ENCODE results near the gene TKTL1.

The TKTL1 gene

DNA sequence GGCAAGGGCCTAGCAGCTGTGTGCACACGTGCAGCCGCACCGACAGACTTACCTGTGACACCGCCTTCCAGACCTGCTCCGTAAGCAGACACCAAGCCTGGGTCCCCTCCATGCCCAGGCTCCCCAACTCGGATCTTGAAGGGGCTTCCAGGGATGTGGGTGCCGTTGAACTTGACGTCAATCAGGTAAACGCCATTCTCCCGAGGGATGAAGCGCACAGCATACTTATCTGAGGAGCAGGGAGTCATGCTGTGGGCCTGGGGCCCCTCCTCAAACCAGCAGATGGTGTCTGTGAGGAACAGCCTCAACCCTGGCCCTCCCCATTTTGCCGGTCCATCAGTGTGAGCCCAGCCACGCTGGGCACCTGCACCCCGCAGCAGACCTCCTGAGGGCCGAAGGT, 54.4 kb downstream of the TKTL1 start:
- H3K4me3 ChIP-seq (ENCODE audit: insufficient read depth, low read length, poor library complexity, severe bottlenecking), result no peak overlapping the region
- no peak overlapping the region for H3K27ac ChIP-seq (ENCODE audit: low read depth, low read length)
- H3K27me3 ChIP-seq (ENCODE audit: low read length), result no peaks in the 10 kb centered on the region
- peaks cover 6% of the 10 kb centered on the region; the same call in 1 of the 2 replicates for H3F3A ChIP-seq (ENCODE audit: insufficient read depth)
- no peak for TF ChIP-seq EZH2phosphoT487 (conservative IDR thresholded peaks at IDR 0.05; ENCODE audit: low read length)
- TF ChIP-seq, protein P1, sequence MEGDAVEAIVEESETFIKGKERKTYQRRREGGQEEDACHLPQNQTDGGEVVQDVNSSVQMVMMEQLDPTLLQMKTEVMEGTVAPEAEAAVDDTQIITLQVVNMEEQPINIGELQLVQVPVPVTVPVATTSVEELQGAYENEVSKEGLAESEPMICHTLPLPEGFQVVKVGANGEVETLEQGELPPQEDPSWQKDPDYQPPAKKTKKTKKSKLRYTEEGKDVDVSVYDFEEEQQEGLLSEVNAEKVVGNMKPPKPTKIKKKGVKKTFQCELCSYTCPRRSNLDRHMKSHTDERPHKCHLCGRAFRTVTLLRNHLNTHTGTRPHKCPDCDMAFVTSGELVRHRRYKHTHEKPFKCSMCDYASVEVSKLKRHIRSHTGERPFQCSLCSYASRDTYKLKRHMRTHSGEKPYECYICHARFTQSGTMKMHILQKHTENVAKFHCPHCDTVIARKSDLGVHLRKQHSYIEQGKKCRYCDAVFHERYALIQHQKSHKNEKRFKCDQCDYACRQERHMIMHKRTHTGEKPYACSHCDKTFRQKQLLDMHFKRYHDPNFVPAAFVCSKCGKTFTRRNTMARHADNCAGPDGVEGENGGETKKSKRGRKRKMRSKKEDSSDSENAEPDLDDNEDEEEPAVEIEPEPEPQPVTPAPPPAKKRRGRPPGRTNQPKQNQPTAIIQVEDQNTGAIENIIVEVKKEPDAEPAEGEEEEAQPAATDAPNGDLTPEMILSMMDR (IDR thresholded peaks at IDR 0.05; ENCODE audit: insufficient read depth, low read length, poor library complexity, severe bottlenecking), result no peak
- no peaks in the 10 kb centered on the region for H4K20me1 ChIP-seq (ENCODE audit: low read depth, low read length)
- H2AFZ ChIP-seq (ENCODE audit: low read depth, low read length, severe bottlenecking), result no peak overlapping the region
- H3K79me2 ChIP-seq (ENCODE audit: insufficient read depth, low read length), result no peaks in the 10 kb centered on the region
- no peaks in the 10 kb centered on the region for H3K9me2 ChIP-seq (replicated peaks; ENCODE audit: insufficient read depth, low read length)
- no peak overlapping the region for H3K9ac ChIP-seq (ENCODE audit: low read length)
- no peak overlapping the region for H3K4me2 ChIP-seq (ENCODE audit: low read depth, low read length, poor library complexity, severe bottlenecking)
- no peaks in the 10 kb centered on the region for H3K9me3 ChIP-seq (ENCODE audit: insufficient read depth, low read length)
- no peaks in the 10 kb centered on the region for H3K36me3 ChIP-seq (ENCODE audit: low read length)

DNA sequence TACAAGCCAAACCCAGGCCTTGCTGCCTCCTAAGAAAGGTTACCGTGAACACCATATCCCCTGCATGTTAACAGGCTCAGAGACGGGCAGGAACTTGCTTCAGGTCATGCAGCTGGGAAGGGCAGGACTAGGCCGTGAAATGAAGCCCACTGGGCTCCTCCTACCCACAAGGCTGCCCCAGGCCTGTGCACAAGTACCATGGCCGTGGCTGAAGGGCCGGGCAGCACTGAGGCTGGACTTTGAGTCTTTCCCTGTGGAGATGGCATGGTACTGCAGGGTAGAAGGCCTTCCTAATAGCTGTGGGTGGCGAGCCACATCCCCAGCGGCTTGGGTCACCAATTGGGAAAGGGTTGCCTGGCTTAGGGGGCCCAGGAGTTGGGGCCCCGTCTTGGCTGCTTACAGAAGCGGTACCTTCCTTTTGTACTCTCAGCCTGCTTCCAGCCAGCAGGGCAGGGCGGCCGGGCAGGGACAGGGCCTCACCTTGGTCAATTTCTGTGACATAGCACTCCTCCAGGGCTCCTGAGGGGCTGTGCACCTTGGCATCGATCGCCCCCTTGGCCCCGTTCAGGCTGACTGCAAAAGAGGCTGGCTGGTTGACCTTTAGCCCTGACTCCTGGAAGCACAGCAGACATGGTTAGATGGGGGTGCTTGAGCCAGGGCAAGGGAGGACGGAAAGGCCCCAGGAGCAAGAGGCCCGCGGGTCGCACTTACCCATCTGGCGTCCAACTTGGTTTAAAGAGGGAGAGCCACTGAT, 55.0 kb downstream of the TKTL1 start:
- H2AFZ ChIP-seq (ENCODE audit: low read depth, low read length, severe bottlenecking), result no peak overlapping the region
- H3K4me3 ChIP-seq (ENCODE audit: insufficient read depth, low read length, poor library complexity, severe bottlenecking), result no peak overlapping the region
- H3K36me3 ChIP-seq (ENCODE audit: low read length), result no peaks in the 10 kb centered on the region
- H3K79me2 ChIP-seq (ENCODE audit: insufficient read depth, low read length), result no peaks in the 10 kb centered on the region
- peaks cover 6% of the 10 kb centered on the region; the same call in 1 of the 2 replicates for H3F3A ChIP-seq (ENCODE audit: insufficient read depth)
- H3K27ac ChIP-seq (ENCODE audit: low read depth, low read length), result no peak overlapping the region
- H3K9me3 ChIP-seq (ENCODE audit: insufficient read depth, low read length), result no peaks in the 10 kb centered on the region
- H3K9me2 ChIP-seq (replicated peaks; ENCODE audit: insufficient read depth, low read length), result no peaks in the 10 kb centered on the region
- no peaks in the 10 kb centered on the region for H3K27me3 ChIP-seq (ENCODE audit: low read length)
- TF ChIP-seq EZH2phosphoT487 (conservative IDR thresholded peaks at IDR 0.05; ENCODE audit: low read length), result no peak
- TF ChIP-seq, protein P1 (IDR thresholded peaks at IDR 0.05; ENCODE audit: insufficient read depth, low read length, poor library complexity, severe bottlenecking), result no peak
- H3K4me2 ChIP-seq (ENCODE audit: low read depth, low read length, poor library complexity, severe bottlenecking), result no peak overlapping the region
- no peaks in the 10 kb centered on the region for H4K20me1 ChIP-seq (ENCODE audit: low read depth, low read length)
- H3K9ac ChIP-seq (ENCODE audit: low read length), result no peak overlapping the region

GRCh38 chrX:154351183-154352011, 55.8 kb downstream of the TKTL1 start:
- Histone ChIP-seq H3K9ac (ENCODE audit: low read length) (no peak overlapping the region), H3K9me3 (ENCODE audit: insufficient read depth, low read length) (no peaks in the 10 kb centered on the region), H3K27ac (ENCODE audit: low read depth, low read length) (no peak overlapping the region), H3K79me2 (ENCODE audit: insufficient read depth, low read length) (no peaks in the 10 kb centered on the region), H3K27me3 (ENCODE audit: low read length) (no peaks in the 10 kb centered on the region), H3F3A (ENCODE audit: insufficient read depth) (peaks cover 6% of the 10 kb centered on the region; the same call in 1 of the 2 replicates), H3K4me2 (ENCODE audit: low read depth, low read length, poor library complexity, severe bottlenecking) (no peak overlapping the region), H3K9me2 (replicated peaks; ENCODE audit: insufficient read depth, low read length) (no peaks in the 10 kb centered on the region), H4K20me1 (ENCODE audit: low read depth, low read length) (no peaks in the 10 kb centered on the region), H3K36me3 (ENCODE audit: low read length) (no peaks in the 10 kb centered on the region), H3K4me3 (ENCODE audit: insufficient read depth, low read length, poor library complexity, severe bottlenecking) (no peak overlapping the region), H2AFZ (ENCODE audit: low read depth, low read length, severe bottlenecking) (no peak overlapping the region)
- TF ChIP-seq, protein P1 (IDR thresholded peaks at IDR 0.05; ENCODE audit: insufficient read depth, low read length, poor library complexity, severe bottlenecking), result no peak
- no peak for TF ChIP-seq EZH2phosphoT487 (conservative IDR thresholded peaks at IDR 0.05; ENCODE audit: low read length)
